SW480 (cell line): ENCODE data around the gene POMP.

Source experiments
- DNase-seq: peaks from one replicate; pipeline ENCODE4 v3.0.0-alpha.2; 2016; ENCODE audit warnings: low spot score

POMP gene

GRCh38 chr13:28693605-28694491 lies 34.9 kb downstream of the POMP start:
- DNase-seq: peak; percentile 63

- DNase-seq: no peak
These were observed 38.5 kb downstream of the POMP start for GRCh38 chr13:28697441-28697840.

- DNase-seq: no peak
These were observed 40.3 kb downstream of the POMP start for GRCh38 chr13:28699246-28699645.

- no peak for DNase-seq
These were observed 45.4 kb downstream of the POMP start for GRCh38 chr13:28704282-28704681.

GRCh38 chr13:28704919-28705318 lies 46.0 kb downstream of the POMP start:
- no peak for DNase-seq

GRCh38 chr13:28705461-28706083 lies 46.6 kb downstream of the POMP start:
- no peak for DNase-seq

- DNase-seq: peak; percentile 23
These were observed 48.9 kb downstream of the POMP start for GRCh38 chr13:28707629-28708427.

- DNase-seq: no peak
These were observed 51.2 kb downstream of the POMP start for GRCh38 chr13:28710161-28710560.

GRCh38 chr13:28714651-28715050 lies 55.7 kb downstream of the POMP start:
- no peak for DNase-seq

GRCh38 chr13:28716511-28716910 lies 57.6 kb downstream of the POMP start:
- DNase-seq: no peak

GRCh38 chr13:28717170-28717569 lies 58.2 kb downstream of the POMP start:
- DNase-seq: no peak

- peak; percentile 23 for DNase-seq
These were observed 59.2 kb downstream of the POMP start for GRCh38 chr13:28718196-28718542.

- peak; percentile 95 for DNase-seq
These were observed 59.8 kb downstream of the POMP start, which contains the start of gene SLC46A3 for GRCh38 chr13:28718543-28719226. Gene SLC46A3 (minus strand): TSS chr13:28718970. CDS start chr13:28717998, 972 bp downstream.

GRCh38 chr13:28719227-28720055 lies 60.5 kb downstream of the POMP start:
- peak; percentile 20 for DNase-seq

GRCh38 chr13:28723806-28724205 lies 64.9 kb downstream of the POMP start:
- DNase-seq: no peak

GRCh38 chr13:28725046-28725610 lies 66.2 kb downstream of the POMP start:
- DNase-seq: no peak
